HG03103 (cell line): Measurements from ENCODE around the gene CRPPA.

Experiments
- ATAC-seq: cut with Tn5 transposase; IDR thresholded peaks from one replicate; pipeline ENCODE4 v1.9.1; 2021; ENCODE audit warnings: low read depth; ENCODE audit not compliant: unreplicated experiment

CRPPA gene

DNA sequence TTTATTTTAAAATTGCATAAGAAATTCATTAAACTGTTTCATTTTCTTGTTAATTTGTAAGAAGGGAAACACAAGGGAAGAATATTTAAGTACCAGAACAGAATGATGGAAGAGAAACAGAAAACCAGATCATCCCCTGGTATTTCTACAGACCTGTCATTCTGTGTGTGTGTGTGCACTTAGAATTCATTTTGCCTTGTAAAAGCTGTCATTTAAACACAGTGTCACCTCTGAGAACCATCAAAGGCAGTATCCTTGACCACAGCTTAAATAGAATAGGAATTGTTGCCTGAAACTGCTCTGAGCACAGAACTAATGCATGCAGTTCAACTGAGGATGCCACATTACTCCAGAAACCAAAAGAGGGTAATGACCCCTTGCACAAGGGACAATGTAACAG is 6.8 kb upstream of the CRPPA start:
- ATAC-seq = no peak

DNA sequence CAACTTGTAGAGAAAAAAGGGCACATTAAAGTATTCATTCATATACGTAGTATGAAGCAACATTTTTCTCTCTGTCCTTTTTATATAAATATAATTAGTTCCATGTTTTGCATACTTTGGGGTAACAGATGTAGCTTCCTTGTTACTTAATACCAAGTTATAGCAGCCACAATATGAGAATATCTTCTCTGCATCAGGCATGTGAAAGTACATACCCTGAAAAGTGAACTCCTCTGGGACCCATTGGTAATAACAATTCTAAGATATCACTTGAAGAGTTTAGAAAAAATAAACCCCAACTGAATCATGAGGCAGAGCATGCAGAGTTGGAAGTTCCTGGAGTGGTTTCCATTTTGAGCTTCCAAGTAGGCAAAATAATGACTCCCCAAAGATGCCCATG is 2.4 kb upstream of the CRPPA start:
- ATAC-seq = no peak

DNA sequence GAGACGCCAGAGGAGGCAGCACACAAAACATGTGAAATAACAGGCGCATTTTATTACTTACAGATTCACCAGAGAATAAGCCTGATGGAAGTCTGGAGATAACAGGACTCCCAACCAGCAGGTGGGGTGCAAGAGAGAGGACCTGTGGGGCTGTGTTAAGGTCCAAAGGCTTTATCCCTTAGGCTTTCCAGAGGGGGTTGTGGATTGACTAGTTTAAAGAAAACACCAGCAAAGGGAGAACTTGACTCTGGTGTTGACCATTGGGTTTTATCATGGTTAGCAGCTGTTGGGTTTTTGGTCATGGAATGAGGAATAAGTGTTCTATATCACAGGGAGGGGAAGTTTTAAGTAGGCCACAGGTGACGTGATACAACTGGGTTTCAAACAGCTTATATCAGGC is 1.6 kb upstream of the CRPPA start:
- no peak for ATAC-seq

DNA sequence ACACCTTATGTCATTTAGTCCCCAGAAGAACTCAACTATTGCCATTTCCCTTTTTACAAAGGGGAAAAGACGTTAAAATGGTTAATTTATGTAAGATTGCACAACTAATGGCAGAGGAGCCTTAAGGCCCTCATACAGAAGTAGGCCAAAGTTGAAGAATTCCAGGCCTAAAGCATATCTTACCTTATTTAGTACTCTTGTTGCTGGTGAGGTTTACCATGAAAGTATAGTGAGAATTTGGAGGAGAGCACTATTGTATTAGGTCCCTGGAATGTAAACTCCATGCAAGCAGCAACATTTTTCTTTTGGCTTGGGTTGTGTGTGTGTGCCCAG is 731 bp upstream of the CRPPA start:
- no peak for ATAC-seq

DNA sequence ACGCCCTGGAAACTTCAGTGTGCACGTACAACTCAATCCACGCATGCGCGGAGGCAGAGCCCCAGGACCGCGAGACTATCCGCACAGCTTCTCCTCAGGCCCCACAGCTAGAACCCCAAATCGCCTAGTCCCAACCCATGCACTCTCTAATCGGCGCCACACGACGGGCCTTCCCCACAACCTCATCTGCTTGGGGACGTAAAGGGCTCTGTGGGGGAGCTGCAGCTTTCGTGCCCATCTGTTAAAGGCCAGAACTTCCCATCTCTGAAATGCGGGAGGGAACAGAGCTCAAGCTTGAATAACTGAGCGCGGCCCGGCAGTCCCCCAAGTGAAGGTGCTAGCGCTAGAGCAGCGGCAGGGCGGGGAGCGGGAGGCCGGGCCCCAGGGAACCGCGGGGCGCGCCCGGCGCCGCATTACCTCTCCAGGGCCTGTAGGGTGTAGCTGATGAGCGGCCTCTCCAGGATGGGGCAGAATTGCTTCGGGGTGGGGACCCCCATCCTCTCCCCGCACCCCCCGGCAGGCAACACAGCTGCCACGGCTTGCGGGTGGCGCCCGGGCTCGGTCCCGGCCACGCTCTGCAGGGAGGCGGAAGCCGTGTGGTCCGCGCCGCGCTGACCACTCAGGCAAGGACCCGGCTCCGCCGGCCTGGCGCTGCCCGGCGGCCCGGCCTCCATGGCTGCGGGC is 547 bp downstream of the CRPPA start:
- ATAC-seq = peak; percentile 79

DNA sequence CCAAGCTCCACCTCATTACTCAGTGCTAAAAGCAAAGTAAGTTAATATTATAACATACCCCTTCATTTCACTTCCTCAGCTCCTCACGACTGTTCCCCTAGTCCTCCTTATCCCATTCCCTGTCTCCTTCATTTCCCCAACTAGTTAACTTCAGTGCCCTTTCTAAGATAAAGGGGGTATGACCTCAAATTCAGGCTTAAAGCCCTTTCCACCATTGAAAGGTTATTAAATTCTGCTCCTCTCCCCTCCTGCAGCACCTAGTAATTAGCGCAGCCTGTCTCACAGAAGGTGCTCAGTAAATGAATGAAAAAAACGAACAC is 1.0 kb downstream of the CRPPA start:
- ATAC-seq = no peak

DNA sequence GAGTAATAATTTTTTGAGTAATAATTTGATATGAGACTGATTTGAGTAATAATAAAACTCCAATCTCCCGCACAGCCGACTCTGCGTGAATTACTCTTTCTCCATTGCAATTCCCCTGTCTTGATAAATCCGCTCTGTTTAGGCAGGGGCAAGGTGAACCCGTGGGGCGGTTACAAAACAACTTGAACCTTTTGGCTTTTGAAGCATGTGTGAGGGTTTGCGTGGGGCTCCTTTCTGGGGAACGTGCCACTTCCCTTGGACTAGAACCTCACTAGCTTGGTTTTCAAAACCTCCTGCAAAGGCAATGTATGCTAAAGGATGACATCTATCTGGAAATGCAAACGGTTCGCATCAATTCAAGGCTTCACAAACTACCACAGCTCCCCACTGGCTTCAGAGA is 1.5 kb downstream of the CRPPA start:
- no peak for ATAC-seq

DNA sequence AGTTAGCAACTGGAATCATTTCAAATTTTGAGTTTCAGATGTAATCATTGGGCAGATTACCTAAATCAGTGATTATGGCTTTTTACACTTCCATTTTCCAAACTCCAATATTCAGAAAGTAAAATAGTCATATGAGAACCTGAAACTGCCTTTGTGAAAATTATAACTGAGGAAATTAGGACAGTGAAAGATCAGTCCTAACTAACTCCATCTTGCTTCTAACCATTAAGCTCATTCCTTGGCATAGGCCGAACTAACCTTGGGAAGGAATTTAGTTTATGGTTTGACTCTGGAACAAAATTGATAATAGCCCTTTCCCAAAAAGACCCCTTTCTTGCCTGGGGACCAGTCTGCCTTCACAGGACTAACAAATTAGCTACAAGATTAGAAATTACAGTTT is 2.2 kb downstream of the CRPPA start:
- ATAC-seq = no peak

DNA sequence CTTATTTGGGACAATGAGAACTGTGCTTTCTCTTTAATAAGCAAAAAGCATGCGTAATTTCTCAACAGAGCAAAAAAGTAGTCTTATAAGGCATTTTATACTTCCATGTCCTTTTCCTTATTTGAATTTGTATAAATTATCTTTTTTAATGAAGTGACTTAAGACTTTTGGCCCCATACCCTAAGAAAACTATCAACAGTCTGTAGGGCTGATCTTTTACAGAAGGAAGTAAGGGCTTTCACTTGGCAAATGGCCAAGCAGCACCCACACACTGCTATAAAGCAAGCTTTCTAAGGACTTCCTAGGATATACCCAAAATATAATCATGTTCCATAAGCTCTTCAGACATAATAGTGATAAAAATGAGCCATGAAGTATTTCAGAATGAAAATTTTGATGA is 3.4 kb downstream of the CRPPA start:
- ATAC-seq = no peak

DNA sequence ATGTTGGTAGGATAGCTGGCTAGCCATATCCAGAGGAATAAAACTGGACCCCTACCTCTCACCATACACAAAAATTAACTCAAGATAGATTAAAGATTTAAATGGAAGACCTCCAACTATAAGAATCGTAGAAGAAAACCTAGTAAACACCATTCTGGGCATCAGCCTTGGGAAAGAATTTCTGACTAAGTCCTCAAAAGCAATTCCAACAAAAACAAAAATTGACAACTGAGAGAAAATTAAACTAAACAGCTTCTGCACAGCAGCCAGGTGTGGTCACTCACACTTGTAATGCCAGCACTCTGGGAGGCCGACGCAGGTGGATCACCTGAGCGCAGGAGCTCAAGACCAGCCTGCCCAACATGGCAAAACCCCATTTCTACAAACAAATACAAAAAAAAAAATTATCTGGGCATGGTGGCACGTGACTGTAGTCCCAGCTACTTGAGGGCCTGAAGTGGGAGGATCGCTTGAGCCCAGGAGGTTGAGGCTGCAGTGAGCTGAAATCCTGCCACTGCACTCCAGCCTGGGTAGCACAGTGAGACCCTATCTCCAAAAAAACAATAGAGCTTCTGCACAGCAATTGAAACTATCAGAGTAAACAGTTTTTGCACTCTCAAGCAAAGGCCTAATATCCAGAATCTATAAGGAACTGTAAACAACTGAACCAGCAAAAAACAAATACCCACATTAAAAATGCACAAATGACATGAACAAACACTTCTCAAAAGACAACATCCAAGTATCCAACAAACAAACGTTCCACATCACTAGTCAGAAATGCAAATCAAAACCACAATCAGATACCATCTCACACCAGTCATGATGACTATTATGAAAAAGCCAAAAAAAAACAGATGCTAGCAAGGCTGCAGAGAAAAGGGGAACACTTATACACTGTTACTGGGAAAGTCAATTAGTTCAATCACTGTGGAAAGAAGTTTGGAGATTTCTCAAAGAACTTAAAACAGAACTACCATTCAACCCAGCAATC is 4.8 kb downstream of the CRPPA start:
- ATAC-seq = no peak

DNA sequence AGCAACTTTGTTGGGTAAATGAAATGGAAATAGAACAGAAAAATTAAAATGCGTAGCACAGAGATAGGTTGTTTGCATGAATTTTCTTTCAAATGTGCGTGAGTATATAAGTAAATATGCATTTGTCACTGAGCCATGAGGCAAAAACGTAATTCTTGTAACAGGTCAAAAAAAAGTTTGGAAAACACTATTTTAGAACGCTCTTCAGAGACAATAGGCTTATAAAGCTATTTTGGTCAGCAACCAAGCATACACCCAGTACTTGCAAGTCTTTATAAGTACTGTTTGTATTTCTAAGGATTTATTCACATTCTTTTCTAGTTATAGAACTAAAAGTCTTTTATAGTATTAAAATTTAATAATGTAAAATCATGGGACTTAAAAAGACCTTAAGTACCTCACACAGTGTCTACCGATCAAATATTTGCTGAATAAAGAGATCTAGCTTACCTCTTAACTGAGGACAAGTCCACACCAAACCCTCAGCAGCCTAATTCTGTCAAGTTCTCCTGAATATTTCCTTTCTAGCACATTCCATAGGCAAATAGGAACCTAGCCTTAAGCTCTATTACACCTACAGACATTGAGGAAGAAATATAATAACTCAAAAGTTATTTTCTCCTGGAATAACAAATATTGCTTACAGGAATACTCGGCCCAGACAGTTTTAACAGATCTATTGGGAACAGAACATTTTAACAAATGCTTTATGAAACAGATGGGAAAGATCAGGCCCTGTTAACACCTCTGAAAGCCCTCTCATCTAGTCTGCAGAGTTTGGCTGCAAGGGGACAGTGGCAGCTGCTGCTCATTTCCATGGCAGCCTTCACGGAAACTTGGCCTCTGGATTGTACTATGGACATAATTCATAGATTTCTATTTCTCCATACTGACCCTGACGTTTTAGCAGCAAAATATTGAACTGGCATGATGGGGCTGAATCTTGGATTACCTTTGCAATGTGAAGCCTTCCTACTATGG is 8.8 kb downstream of the CRPPA start:
- no peak for ATAC-seq

DNA sequence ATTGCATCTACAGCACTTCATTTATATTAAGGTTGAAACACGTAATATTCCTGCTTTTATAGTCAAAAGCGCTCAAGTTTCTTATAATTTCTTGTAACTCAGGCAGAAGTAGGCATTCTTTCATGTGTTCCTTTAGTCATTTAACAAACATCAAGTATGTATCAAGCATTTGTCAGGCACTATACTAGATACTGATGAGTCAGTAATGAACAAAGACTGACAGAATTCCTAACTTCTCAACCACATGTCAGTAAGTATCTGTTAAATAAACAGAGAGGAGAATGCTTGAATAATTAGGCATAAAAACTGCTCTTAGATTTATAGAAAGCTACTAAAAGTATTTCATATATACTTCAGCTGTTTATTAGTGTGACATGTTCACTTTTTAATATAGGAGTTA is 9.9 kb downstream of the CRPPA start:
- no peak for ATAC-seq

DNA sequence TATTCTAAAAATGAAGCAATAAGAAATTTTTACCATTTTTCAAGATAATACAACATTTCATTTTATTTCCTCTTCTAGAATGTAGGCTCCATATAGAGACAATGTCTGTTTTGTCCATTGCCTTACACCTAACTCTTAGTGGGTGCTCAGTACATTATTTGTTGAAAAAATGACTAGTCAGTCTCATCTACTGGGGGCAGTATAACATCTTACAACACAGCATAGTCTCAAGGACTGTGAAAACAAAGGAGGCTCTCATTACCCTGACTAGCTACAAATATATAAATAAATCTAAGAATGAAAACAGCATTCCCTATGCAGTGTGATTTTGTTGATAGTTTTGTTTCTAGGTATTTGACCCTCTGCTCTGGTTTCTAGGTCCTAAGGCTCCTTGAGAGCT is 11.6 kb downstream of the CRPPA start:
- ATAC-seq = no peak

DNA sequence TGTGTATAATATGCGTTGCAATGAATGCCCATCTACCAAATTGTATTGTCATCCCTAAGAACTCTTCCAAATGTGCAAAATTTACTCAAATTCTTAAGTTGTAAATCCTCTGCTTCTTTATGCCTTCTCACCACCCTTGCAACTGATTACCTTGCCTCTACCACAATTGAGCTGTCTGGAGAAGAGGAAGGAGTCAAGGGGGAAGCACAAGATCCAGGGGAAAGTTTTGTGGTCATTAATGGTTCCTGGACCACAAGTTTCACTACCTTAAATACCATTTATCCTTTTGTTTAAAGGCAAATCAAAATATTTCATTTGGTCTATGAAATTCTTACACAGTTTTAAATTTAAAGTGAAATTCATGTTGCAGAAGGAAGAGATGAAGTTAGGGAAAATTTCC is 16.7 kb downstream of the CRPPA start:
- ATAC-seq = no peak

DNA sequence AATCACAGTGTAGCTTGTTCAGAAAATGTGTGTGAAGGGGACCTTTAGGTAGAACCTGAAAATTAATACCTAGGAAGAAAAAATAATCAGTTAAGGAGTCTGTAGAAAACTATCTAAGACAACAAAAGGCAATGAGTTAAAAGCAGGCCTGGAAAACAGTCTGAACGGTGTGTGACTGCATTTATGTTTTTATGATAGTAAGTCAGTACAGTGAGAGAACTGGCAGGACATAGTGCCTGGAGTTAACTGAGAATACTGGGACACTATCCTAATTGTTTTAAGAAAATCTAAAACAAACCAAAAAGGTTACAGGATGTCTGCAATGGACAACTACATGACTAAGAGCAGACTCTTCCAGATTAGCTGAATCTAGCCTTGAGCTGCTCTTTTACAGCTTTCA is 17.9 kb downstream of the CRPPA start:
- ATAC-seq = no peak

DNA sequence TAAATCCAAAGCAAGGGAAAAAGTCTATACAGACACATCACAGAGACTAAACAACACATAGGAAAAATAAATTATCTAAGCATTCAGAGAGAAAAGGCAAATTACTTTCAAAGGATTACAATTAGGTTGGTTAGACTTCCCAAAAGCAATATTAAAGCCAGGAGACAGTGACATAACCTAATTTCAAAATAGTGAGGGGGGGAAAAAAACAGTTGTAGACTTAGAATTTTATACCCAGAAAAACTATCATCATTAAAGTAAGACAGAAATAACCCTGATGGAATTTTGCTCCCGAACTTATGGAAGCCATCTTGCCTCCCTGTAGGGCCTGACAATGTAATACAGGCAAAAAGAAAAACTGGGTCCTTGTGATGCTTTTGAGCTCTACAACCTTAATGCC is 18.4 kb downstream of the CRPPA start:
- no peak for ATAC-seq

DNA sequence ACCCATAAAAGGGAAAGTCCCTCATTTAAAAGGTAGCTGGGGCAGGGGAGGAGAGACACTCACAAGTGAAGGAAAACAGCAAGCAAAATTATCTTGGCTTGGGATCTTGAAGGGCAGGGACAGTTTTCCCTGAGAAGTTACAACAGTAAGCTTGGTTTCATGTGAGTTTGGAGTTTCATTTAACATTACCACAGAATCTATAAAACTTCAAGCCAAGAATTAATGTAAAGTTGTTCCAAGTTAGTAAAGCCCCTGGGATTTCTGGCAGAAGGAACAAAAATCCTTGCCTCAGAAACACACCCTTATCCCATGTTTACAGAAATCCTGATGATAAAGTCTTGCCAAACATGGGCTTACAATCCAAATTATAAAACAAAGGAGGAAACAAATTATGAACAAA is 19.2 kb downstream of the CRPPA start:
- ATAC-seq = no peak

DNA sequence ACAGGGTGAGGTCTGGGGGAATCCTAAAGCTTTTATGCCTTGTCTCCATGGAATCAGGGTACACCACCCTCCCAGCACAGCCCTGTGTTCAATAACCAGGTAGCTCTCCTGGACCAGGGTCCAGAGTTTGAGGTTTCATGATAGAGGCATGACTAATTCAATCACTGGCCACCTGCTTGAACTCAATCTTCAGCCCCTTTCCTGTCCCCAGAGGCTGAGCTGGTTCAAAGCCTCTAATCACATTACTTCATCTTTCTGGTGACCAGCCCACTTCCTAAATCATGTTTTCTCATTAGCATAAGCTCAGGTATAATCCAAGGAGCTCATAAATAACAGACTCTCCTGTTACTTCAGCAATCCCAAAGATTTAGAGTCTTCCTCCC is 20.5 kb downstream of the CRPPA start:
- ATAC-seq = no peak

DNA sequence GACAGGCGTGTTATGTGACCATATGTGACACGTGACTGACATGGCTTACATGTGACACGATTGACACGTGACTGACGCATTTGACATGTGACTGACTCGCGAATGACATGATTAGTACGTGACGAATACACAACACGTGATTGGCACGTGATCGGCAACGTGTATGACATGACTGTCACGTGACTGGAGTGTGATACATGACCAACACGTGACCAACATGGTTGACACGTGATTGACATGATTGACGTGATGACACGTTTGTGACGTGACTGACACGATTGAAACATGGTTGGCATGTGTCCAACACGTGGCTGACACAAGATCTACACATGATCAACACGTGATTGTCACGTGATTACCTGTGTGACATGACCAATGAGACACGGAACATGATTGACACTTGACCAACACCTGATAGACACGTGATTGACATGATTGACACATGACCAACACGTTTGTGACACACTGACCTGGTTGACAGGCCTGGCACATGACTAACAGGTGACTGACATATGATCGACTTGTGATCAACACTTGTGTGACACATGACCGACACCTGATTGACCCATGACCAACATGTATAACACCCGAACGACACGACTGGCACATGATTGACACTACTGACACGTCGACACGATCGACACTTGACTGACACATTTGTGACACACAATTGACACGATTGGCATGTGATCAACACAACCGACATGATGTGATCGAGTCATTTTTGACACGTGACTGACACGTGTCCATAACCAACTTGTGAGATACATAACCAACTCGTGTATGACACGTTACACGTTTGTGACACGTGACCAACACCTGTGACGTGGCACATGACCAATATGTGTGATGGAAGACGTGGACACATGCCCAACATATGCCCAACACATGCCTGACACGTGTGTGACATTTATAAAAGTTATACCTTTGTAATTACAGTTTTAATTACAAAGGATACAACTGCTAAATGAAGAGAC is 21.1 kb downstream of the CRPPA start:
- ATAC-seq = no peak

DNA sequence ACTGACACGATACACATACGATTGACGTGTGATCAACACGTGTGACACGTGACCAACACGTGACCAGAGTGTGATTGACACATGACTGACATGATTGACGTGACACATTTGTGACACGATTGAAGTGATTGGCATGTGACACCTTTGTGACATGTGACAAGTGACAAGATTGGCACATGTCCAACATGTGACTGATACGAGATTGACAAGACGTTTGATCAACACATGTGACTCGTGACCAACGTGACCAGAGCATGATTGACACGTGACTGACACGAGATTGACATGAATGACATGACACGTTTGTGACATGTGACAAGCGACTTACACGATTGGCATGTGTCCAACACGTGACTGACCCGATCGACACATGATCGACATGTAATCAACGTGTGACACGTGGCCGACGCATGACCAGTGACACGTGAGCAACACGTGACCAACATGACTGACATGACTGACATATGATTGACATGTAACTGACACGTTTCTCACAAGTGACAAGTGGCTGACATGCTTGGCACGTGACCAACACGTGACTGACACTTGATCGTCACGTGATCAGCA is 22.0 kb downstream of the CRPPA start:
- no peak for ATAC-seq
